Measurements from ENCODE around the gene CALHM3.

DNA sequence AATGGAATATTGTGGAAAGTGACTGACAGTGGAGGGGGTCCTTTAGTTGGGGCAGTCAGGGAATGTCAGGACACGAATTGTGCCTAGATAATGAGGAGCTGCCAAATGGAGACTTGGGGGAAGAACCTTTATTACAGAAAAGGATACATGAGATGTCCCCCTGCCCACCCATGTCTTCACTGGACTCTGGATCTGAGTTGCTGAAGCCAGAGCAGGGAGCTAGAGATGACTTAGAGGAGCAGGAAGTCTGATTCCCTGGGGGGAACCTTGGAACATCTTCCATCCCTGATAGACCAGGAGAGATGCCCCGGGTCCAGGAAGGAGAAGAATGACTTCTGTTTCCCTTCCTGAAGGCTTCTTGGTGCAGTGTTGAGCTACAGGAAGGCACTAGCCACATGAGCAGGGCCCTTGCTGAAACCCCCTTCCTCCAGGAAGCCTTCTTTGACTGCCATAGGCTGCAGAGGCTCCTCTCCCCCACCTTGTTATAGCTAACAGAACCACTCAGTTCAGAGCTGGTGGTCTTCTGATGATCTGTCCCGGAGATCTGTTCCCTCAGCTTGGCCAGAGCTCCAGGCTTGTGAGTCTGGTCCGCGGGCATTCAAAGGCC is 13.7 kb upstream of the CALHM3 start:
- no peak for TF ChIP-seq ARNTL (CRISPR knock-in tag; IDR thresholded peaks at IDR 0.05; ENCODE audit: borderline replicate concordance, low read depth)
- TF ChIP-seq, protein P1, sequence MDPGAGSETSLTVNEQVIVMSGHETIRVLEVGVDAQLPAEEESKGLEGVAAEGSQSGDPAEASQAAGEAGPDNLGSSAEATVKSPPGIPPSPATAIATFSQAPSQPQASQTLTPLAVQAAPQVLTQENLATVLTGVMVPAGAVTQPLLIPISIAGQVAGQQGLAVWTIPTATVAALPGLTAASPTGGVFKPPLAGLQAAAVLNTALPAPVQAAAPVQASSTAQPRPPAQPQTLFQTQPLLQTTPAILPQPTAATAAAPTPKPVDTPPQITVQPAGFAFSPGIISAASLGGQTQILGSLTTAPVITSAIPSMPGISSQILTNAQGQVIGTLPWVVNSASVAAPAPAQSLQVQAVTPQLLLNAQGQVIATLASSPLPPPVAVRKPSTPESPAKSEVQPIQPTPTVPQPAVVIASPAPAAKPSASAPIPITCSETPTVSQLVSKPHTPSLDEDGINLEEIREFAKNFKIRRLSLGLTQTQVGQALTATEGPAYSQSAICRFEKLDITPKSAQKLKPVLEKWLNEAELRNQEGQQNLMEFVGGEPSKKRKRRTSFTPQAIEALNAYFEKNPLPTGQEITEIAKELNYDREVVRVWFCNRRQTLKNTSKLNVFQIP (CRISPR knock-in tag; IDR thresholded peaks at IDR 0.05; ENCODE audit: borderline replicate concordance, low read depth): no peak
- TF ChIP-seq TSHZ2 (CRISPR knock-in tag; IDR thresholded peaks at IDR 0.05): no peak
- TF ChIP-seq TCF4 (CRISPR knock-in tag; IDR thresholded peaks at IDR 0.05; ENCODE audit: borderline replicate concordance): no peak
- TF ChIP-seq ESRRG (CRISPR knock-in tag; IDR thresholded peaks at IDR 0.05): no peak
- no peak for TF ChIP-seq CREB5 (CRISPR knock-in tag; IDR thresholded peaks at IDR 0.05; ENCODE audit: low read depth)
